NCI-H128 (cell line): Measurements from ENCODE around the gene MADCAM1.

Experiments
- DNase-seq: peaks from one replicate; lab custom pipeline; 2025; ENCODE audit not compliant: unreplicated experiment; lab: John Stamatoyannopoulos, UW

The MADCAM1 gene

GRCh38 chr19:507286-508203 is 11.3 kb downstream of the MADCAM1 start, which contains the start of gene TPGS1:
Gene TPGS1, plus strand, starts transcription at chr19:507497. Its CDS starts 10 bp downstream, at chr19:507507.
- DNase-seq, result no peak

GRCh38 chr19:508204-509150 is 12.2 kb downstream of the MADCAM1 start:
- no peak for DNase-seq

GRCh38 chr19:510606-511100 is 14.4 kb downstream of the MADCAM1 start:
- DNase-seq, result peak; percentile 63

- peak; percentile 73 for DNase-seq
Observed at GRCh38 chr19:511101-511851, 15.0 kb downstream of the MADCAM1 start.

GRCh38 chr19:512547-513365 is 16.5 kb downstream of the MADCAM1 start:
- DNase-seq, result peak; percentile 54

GRCh38 chr19:513368-514165 is 17.3 kb downstream of the MADCAM1 start:
- no peak for DNase-seq

- no peak for DNase-seq
Observed at GRCh38 chr19:514166-514663, 17.9 kb downstream of the MADCAM1 start.

GRCh38 chr19:517721-518597 is 21.7 kb downstream of the MADCAM1 start:
- DNase-seq, result no peak

GRCh38 chr19:518598-519231 is 22.4 kb downstream of the MADCAM1 start:
- no peak for DNase-seq

- DNase-seq, result no peak
Observed at GRCh38 chr19:519449-519865, 23.2 kb downstream of the MADCAM1 start.

GRCh38 chr19:522726-523125 is 26.4 kb downstream of the MADCAM1 start:
- no peak for DNase-seq

GRCh38 chr19:524062-524674 is 27.9 kb downstream of the MADCAM1 start:
- DNase-seq, result no peak

GRCh38 chr19:525029-525428 is 28.7 kb downstream of the MADCAM1 start:
- no peak for DNase-seq

- DNase-seq, result no peak
Observed at GRCh38 chr19:525857-526419, 29.7 kb downstream of the MADCAM1 start.

GRCh38 chr19:530134-531008 is 34.1 kb downstream of the MADCAM1 start:
- no peak for DNase-seq
